ENCODE results near the gene KLC4.
"Not testable (repeated sequence)": the region's sequence is repeated elsewhere in the genome, so short reads cannot be mapped to it uniquely, and the experiment has no call there.

The KLC4 gene

DNA sequence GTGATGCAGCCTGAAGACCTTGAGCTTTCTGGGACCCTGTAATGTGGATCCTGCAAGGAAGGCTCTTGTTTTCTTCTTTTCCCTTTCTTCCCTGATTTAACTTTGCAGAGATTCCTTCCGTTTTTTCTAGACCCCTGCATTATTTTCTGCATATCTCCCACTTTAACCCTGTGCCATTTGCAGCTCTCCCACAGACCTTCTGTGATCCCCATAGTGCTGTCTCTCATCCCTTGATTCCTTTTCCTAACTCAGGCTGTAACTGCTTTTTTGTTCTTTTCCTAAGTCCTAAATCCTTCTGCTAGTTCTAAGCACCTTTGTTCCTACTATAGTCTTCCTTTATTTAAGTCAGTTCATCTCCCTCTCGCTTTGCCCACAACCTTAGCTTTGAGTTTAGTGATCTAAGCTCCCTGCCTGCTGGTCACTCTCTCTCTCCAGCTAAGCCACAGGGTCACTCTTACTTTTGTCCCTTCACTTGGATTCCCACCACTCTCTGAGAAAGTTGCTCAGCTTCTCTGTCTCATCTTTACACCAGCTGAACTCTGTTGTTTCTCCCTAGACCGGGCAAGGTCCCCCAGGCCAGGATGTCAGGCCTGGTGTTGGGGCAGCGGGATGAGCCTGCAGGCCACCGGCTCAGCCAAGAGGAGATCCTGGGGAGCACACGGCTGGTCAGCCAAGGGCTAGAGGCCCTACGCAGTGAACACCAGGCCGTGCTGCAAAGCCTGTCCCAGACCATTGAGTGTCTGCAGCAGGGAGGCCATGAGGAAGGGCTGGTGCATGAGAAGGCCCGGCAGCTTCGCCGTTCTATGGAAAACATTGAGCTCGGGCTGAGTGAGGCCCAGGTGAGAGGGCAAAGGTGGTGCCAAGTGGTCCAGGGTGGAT is 1.6 kb downstream of the KLC4 start:
- in situ Hi-C loops (cut with MboI; ENCODE audit: low sequenced_read_pairs): loop anchor here (10.0 kb wide), 1 partner anchor 84 kb away; no protein-coding TSS in a partner anchor

DNA sequence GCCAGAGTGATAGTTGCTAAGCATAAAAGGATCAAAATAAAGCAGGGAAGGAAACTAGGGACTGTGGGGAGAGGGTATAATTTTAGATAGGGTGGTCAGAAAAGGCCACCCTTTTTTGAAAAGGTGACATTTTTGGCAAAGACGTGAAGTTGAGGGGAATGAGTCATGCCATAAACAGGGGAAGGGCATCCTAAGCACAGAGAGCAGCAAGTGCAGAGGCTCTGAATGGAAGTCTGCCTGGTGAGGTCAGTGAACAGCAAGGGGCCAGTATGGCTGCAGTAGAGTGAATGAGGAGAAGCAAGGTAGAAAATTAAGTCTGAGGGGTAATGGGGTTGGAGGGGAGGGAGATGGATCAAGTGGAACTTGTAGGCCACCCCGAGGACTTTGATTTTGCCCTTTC is 2.4 kb downstream of the KLC4 start:
- in situ Hi-C loops (cut with MboI; ENCODE audit: low sequenced_read_pairs): loop anchor here (10.0 kb wide), 1 partner anchor 83 kb away; no protein-coding TSS in a partner anchor

DNA sequence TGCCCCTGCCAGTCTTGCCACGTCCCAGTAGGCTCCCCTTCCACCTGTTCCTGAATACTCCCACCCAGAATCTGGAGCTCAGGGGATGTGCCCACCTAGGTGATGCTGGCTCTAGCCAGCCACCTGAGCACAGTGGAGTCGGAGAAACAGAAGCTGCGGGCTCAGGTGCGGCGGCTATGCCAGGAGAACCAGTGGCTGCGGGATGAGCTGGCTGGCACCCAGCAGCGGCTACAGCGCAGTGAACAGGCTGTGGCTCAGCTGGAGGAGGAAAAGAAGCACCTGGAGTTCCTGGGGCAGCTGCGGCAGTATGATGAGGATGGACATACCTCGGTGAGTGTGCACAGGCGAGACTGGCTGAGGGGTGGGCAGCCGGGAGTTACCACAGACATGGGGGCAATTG is 3.4 kb downstream of the KLC4 start:
- in situ Hi-C loops (cut with MboI; ENCODE audit: low sequenced_read_pairs): loop anchor here (10.0 kb wide), 1 partner anchor 82 kb away; no protein-coding TSS in a partner anchor

DNA sequence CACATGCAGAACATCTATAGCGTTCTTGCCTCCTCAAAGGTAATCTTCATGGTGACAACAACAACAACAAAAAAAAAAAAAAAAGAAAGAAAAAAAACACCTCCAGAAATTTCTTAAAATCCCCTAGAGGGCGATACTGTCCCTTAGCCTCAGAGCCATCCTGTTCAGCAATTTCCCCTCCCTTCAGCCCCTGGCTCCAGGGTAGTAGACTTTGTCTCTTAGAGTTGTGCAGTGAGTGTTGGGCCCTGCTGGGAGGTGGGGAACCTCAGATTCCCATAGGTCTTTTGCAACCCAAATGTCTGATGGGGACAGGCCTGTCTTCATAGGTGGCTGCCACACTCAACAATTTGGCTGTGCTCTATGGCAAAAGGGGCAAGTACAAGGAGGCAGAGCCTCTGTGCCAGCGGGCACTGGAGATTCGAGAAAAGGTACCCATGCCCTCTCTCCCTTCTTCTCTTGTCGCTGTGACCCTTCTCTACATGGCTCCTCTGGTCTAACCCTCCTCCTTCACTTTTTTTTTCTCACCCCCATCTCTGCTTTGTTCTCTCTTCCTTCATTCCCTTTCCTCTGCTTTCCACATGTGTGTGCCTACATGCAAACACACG is 10.7 kb downstream of the KLC4 start:
- in situ Hi-C loops (cut with MboI; ENCODE audit: low sequenced_read_pairs): no loop called here

DNA sequence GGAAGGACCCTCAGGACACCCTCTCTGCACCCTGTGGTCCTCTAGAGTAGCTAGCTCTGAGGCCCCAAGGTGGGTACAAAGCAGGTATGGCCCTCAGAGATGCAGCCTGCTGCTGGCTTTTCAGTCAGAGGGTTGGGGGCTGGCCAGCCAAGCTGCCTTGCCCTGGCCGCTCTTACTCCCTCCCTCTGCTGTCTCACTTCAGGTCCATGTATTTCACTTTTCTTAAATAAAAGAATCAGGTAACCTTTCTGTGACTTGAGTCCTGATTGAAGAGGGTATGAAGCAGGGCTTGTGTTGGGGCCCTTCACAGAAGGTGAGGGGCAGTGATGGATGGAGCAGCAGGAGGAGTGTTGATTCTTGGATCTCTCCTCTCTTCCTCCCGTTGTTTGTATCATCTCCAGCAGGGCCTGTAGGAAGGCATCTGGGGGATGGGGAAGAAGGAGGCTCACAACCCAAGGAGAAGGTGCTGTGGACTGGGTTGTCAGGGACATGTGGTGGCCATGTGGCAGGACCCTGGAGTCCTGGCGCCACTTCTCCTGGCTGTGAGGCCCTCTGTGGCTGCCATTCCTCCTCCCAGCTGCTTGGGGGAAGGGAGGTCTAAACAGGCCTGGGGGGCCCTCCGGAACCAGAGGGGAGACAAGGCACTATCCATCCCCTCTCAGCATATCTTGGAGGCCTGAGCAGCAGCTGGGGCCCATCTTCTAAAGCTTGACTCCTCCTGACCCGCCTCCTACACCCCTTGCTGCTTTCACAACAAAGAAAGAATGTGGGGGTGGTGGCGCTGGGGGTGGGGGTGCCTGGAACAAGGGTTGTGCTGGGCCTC is 15.6 kb downstream of the KLC4 start:
- in situ Hi-C loops (cut with MboI; ENCODE audit: low sequenced_read_pairs): no loop called here

DNA sequence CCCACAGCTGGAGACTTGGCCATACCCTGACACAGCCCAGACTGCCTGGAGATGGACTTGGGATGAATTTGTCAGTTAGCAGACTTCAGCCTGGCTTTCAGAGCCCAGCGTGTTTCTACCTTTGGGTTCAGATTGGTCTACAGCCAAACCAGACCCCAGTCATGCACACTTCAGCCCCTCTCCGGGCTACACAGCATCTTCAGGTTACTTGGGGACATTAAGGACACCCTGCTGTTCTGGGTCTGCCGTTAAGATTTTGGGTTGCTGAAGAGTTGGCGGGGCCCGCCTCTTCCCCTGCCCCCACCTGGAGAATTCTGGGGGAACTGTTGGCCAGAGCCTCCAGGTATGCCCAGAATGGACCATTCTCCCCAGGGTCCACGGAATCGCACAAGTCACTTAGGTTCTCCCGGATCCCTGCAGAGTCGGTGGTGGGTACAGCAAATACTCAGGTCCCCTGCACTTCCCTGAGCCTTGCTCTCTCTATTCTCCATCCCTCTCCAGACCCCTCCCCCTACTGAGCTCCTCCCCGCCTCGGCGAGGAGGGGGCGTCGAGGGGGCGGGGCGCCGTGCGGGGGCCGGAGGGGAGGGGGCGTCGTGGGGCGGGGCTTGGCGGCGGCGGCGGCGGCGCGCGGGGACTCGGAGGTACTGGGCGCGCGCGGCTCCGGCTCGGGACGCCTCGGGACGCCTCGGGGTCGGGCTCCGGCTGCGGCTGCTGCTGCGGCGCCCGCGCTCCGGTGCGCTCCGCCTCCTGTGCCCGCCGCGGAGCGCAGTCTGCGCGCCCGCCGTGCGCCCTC is 16.4 kb downstream of the KLC4 start, which contains the start of gene PTK7:
TSS of gene PTK7 (plus strand) at position 645 of the 794 bp plus-strand sequence. CDS start 175 bp downstream, outside the sequence.
- in situ Hi-C loops (cut with MboI; ENCODE audit: low sequenced_read_pairs): no loop called here

DNA sequence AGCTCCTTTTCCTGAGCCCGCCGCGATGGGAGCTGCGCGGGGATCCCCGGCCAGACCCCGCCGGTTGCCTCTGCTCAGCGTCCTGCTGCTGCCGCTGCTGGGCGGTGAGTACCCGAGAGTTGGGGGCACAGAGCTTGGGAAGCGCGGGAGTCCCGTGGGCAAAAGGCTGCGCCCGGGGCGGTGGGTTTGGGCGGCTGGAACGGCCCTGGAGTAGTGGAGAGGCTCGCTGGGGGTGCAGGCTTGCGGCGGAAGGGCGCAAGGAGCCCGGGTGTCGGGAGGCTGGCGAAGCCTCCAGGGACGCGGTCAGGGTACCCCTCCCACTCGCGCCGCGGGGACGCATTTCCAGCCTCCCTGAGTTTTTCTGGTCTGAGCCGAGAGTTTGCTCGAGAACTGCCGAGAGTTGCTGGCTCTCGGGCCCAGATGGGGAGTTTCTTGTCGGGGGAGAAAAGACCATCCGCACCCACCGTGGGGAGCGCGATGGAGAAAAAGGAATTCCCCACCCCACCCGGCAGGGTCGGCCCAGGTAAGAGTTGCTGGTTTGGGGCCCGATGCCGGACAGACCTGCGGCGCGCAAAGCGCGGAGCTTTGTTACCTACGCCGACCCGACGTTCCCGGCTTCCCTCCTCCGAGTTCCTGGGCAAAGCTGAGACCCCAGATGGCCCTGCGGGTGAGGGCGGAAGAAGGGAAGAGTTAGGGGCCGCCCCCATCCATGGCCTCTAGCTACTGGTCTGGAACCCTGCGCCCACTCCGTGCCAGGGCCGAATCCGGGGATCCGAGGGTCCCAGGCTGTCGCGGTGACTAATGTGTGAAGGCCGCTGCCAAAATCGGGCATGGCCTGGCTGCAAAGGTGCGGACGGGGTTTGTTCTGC is 17.3 kb downstream of the KLC4 start:
- in situ Hi-C loops (cut with MboI; ENCODE audit: low sequenced_read_pairs): no loop called here

DNA sequence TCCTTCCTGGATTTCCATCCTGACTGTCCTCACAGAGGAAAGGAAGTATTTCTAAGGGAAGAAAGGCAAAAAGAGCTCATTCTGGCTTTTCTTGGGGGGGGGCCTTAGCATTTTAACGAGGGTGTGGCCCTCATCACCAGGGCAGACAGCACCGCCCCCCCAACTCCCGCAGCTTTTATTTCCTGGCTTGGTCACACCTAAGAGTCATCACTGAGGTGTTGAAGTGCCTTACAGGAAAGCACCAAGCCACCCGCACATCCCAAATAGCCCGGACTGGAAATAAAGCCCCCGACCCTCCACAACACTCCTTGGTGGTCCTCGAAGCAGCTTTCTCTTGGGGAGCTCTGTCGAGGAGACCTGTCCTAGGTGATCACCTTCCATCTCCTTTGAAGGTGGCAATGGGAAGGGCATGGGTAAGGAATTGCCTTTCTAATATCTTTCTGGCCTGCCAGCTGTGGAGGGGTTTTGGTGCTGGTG is 17.9 kb downstream of the KLC4 start:
- in situ Hi-C loops (cut with MboI; ENCODE audit: low sequenced_read_pairs): no loop called here

DNA sequence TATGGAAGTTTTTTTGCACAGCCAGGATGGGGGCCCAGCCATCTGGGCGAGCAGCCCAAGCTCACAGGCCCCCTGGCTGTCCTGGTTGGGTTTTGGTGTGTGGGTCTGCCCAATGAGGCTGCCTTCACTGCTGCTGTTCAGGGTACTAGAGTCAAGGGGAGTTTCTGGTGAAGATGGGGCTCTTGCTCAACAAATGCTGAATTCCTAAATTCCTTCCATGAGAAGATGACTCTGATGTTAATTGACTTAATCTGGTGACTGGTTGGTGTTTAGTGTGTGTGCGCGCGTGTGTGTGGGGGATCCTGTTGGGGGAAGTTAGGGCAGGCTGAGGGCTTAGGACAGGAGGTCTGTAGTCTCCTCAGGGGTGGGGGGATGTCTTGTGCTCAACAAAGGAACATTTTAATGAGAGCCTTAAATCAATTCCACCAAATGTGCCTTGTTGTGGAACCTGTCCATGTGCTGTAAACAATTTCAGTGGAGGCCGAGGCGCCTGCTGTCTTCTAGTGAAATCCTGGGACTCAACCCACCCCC is 18.6 kb downstream of the KLC4 start:
- in situ Hi-C loops (cut with MboI; ENCODE audit: low sequenced_read_pairs): no loop called here

DNA sequence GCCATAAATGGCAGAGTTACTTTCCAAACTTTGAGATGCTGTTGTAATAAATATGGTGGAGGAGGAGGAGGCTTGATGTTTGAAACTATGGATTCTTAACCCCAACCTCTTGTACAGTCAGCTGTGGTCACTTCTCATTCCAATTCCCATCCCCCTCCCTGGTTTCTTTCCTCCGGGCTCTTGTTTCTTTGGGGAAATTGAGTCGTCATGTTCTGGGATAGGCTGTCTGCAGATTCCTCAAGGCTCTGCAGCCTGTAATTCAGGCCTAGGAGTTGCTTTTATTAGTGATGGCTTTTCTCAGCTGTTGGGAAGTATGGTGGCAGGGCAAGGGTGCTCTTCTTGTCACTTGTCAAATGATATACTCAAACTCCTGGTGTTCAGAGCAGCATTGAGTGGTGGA is 19.3 kb downstream of the KLC4 start:
- in situ Hi-C loops (cut with MboI; ENCODE audit: low sequenced_read_pairs): no loop called here

DNA sequence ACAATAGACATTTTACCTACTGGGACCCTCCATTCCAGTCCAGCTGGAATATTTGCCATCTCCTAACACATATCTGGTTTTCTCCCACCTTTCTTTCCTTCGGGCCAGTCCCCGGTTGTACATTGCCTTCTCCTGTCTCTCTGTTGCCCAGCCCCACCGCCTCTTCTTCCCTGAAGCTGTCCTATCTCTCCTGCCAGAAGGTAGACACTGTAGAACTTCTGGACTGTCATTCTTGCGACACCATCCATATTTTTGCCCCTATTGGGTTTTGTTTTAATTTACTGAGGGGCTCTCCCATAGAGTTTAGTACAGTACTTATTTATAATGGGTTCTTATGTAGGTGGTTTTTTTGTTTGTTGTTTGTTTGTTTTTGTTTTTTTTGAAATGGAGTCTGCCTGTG is 21.6 kb downstream of the KLC4 start:
- in situ Hi-C loops (cut with MboI; ENCODE audit: low sequenced_read_pairs): no loop called here

DNA sequence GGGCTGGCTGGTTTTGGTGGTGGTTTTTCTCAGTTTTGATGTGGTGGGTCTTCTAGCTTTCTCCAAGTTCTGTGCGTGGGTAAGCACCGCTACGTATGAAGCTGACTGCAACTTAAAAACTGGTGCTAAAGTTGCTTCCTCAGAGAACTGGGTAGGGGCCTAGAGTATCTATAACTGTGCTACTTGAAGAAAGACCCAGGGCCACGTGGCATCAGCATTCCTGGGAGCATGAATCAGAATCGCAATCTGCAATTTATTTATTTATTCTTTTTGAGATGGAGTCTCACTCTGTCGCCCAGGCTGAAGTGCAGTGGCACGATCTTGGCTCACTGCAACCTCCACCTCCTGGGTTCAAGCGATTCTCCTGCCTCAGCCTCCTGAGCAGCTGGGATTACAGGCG is 22.5 kb downstream of the KLC4 start:
- in situ Hi-C loops (cut with MboI; ENCODE audit: low sequenced_read_pairs): not testable (repeated sequence)

DNA sequence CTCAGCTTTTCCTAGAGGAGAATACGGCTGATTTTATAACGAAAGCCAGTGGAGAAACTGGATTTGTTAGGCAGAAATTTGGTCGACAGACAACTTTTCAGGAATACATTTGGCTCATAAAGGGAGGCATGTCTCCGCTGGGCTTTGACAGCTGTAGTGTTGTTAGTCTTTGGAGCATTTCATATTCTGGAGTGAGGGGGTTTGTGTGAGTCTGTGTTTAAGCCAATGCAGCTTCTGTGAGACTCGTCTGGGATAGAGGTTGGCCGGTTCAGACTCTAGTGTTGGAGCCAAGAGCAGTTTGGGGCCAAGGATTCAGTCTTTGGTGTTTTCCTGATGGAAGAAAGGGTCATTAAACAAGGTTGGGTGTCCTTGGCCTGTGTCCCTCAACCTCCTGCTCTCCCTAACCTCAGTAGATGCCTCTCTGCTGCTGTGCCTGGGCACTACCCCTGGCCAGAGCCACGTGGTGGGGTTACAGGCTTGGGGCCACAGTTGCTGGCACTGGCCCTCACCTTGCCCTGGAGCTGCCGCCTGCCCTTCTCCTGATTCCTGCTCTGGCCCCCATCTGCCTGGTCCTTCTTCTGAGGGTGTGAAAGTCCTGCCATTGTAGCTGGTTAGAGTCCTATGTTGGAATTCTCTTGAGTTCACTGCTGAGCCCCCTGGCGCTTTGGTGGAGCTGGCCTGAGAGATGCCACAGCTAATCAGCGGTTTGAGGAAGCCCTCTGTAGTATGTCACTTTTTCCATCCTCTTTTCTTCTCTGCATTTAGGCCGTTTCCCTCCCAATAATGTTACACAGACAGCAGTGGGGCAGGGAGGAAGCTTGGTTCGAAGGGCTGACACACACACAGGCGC is 23.6 kb downstream of the KLC4 start:
- in situ Hi-C loops (cut with MboI; ENCODE audit: low sequenced_read_pairs): no loop called here

DNA sequence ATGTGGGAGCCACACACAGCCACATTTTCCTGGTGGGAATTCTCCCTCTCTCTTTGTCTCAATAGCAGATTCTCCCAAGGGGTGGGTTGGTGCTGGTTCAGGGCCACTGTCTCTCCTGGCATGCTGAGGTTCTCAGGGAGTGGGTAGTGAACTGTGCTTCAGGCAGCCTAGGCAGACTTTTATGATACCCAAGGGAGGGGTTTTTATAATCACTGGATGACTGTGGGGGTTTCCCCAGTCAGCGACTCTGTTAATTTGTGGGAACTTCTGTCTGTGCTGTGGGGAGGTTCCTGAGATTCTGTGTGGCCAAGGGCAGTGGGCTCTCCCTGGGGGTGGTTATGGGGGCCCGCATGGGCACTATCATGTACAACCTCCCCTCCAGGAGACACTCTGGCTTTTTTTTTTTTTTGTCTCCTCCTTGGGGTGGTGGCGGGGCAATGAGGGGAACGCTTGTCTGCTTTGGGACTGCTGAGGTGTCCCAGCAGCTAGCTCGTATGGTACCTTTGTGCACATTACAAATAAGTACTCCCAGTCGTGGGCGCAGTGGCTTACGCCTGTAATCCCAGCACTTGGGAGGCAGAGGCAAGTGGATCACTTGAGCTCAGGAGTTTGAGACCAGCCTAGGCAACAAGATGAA is 26.7 kb downstream of the KLC4 start:
- in situ Hi-C loops (cut with MboI; ENCODE audit: low sequenced_read_pairs): no loop called here

DNA sequence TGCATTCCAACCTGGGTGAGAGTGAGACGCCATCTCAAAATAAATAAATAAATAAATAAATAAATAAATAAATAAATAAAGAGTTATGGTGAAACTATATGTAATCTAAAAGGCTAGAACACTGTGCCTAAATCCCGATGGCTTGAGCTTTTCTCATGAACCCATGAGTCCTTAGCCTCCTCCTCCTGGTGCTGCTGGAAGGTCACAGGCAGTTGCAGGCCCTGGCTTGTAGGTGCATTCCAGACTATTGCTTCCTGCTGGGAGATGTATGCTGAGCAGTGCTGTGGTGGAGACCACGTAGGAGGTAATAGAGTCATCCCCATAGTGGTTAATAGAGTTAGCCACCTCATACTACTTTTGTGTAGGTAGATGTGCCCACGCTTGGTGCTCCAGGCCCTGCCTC is 29.2 kb downstream of the KLC4 start:
- in situ Hi-C loops (cut with MboI; ENCODE audit: low sequenced_read_pairs): no loop called here

DNA sequence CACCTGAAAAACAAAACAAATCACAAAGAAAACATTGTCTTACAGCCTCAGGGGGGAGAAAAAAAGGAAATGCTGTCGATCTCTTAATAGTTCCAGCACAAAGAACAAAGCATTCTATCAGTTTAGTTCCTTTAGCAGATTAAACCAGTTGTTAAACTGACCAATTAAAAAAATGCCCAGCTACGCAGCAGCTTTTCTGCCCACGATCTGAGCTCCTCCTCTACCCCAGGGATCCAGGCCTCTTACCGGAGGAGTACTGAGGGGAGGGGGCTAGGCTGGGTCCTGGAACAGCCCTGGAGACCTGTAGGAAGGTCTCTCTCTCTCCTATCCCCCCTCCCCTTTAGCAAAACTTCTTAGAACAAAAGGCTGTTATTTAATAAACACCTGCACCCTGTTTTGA is 30.0 kb downstream of the KLC4 start:
- in situ Hi-C loops (cut with MboI; ENCODE audit: low sequenced_read_pairs): no loop called here

DNA sequence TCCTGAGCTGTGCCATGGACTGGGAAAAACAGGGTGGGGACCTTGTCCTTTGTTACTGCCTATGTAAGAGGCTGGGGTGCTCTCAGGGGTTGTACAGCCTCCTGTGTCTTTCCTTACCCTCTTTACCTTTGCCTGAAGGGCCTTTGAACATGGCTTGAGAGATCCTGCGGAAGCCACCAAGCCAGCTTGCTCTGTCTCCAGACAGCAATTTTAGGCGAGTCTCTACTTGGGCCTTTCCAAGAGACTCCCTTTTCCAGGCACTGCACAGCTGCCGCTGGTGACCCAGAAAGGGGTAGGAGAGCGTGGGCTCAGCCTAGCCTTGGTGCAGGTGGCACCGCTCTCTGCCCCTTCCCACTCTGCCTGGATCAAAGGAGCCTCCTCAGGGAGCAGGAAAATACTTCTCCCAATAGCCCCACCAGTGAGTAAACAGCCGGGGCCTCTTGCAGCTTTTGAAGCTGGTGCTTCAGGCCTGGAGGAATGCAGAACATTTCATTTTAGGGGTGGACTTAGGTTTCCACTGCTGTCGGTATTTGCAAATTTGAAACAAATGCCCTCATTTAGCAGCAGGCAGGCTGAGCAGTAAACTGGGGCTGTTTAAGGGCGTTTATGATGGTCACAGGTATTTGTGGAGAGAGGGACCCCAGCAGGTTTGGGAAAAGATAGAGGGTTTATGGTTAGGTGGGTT is 30.6 kb downstream of the KLC4 start:
- in situ Hi-C loops (cut with MboI; ENCODE audit: low sequenced_read_pairs): no loop called here
